Measurements from ENCODE around the gene CCDC15.

CCDC15 gene

GRCh38 chr11:124942466-124943253 is 11.3 kb upstream of the CCDC15 start:
- in situ Hi-C loops (cut with MboI; ENCODE audit: low sequenced_read_pairs) = no loop called here

- in situ Hi-C loops (cut with MboI; ENCODE audit: low sequenced_read_pairs) = no loop called here
Measured at GRCh38 chr11:124943254-124943616, 10.8 kb upstream of the CCDC15 start.

GRCh38 chr11:124943741-124944140 is 10.3 kb upstream of the CCDC15 start:
- in situ Hi-C loops (cut with MboI; ENCODE audit: low sequenced_read_pairs) = no loop called here

GRCh38 chr11:124944565-124944964 is 9.4 kb upstream of the CCDC15 start:
- in situ Hi-C loops (cut with MboI; ENCODE audit: low sequenced_read_pairs) = no loop called here

GRCh38 chr11:124945826-124946225 is 8.2 kb upstream of the CCDC15 start:
- in situ Hi-C loops (cut with MboI; ENCODE audit: low sequenced_read_pairs) = no loop called here

GRCh38 chr11:124946735-124947141 is 7.3 kb upstream of the CCDC15 start:
- in situ Hi-C loops (cut with MboI; ENCODE audit: low sequenced_read_pairs) = no loop called here

- in situ Hi-C loops (cut with MboI; ENCODE audit: low sequenced_read_pairs) = loop anchor here (25.0 kb wide), 1 partner anchor 412 kb away; no protein-coding TSS in a partner anchor
Measured at GRCh38 chr11:124950601-124951330, 3.2 kb upstream of the CCDC15 start.

- in situ Hi-C loops (cut with MboI; ENCODE audit: low sequenced_read_pairs) = loop anchor here (25.0 kb wide), 1 partner anchor 411 kb away; no protein-coding TSS in a partner anchor
Measured at GRCh38 chr11:124951341-124951740, 2.7 kb upstream of the CCDC15 start.

- in situ Hi-C loops (cut with MboI; ENCODE audit: low sequenced_read_pairs) = loop anchor here (25.0 kb wide), 1 partner anchor 408 kb away; no protein-coding TSS in a partner anchor
Measured at GRCh38 chr11:124954590-124954955, 571 bp downstream of the CCDC15 start.

- in situ Hi-C loops (cut with MboI; ENCODE audit: low sequenced_read_pairs) = loop anchor here (25.0 kb wide), 1 partner anchor 407 kb away; no protein-coding TSS in a partner anchor
Measured at GRCh38 chr11:124955035-124955434, 1.0 kb downstream of the CCDC15 start.

GRCh38 chr11:124961972-124962609 is 8.1 kb downstream of the CCDC15 start:
- in situ Hi-C loops (cut with MboI; ENCODE audit: low sequenced_read_pairs) = loop anchor here (10.0 to 25.0 kb wide), 2 partner anchors 183 to 400 kb away; no protein-coding TSS in a partner anchor

- in situ Hi-C loops (cut with MboI; ENCODE audit: low sequenced_read_pairs) = loop anchor here (10.0 to 25.0 kb wide), 2 partner anchors 177 to 394 kb away; no protein-coding TSS in a partner anchor
Measured at GRCh38 chr11:124968197-124968596, 14.2 kb downstream of the CCDC15 start.

- in situ Hi-C loops (cut with MboI; ENCODE audit: low sequenced_read_pairs) = loop anchor here (25.0 kb wide), 1 partner anchor 391 kb away; no protein-coding TSS in a partner anchor
Measured at GRCh38 chr11:124970925-124971324, 16.9 kb downstream of the CCDC15 start.

- in situ Hi-C loops (cut with MboI; ENCODE audit: low sequenced_read_pairs) = loop anchor here (25.0 kb wide), 1 partner anchor 390 kb away; no protein-coding TSS in a partner anchor
Measured at GRCh38 chr11:124971810-124972209, 17.8 kb downstream of the CCDC15 start.

GRCh38 chr11:124976531-124976930 is 22.5 kb downstream of the CCDC15 start:
- in situ Hi-C loops (cut with MboI; ENCODE audit: low sequenced_read_pairs) = no loop called here

- in situ Hi-C loops (cut with MboI; ENCODE audit: low sequenced_read_pairs) = no loop called here
Measured at GRCh38 chr11:124977006-124977405, 23.0 kb downstream of the CCDC15 start.

- in situ Hi-C loops (cut with MboI; ENCODE audit: low sequenced_read_pairs) = no loop called here
Measured at GRCh38 chr11:124978316-124978715, 24.3 kb downstream of the CCDC15 start.

- in situ Hi-C loops (cut with MboI; ENCODE audit: low sequenced_read_pairs) = no loop called here
Measured at GRCh38 chr11:124982043-124982442, 28.0 kb downstream of the CCDC15 start.

- in situ Hi-C loops (cut with MboI; ENCODE audit: low sequenced_read_pairs) = no loop called here
Measured at GRCh38 chr11:124983674-124984511, 29.9 kb downstream of the CCDC15 start.

- in situ Hi-C loops (cut with MboI; ENCODE audit: low sequenced_read_pairs) = no loop called here
Measured at GRCh38 chr11:124984512-124984854, 30.5 kb downstream of the CCDC15 start.
